Measurements from ENCODE around the gene RECQL.

RECQL gene

GRCh38 chr12:21501258-21502163 lies at the start of gene RECQL, which contains the start of gene GOLT1B:
RECQL (minus strand) TSS chr12:21501635; CDS start chr12:21499570, 2,065 bp downstream.
GOLT1B (plus strand) TSS chr12:21501789; CDS start chr12:21501924, 135 bp downstream.
- peak; percentile 97 for DNase-seq (ENCODE audit: low spot score)

GRCh38 chr12:21547437-21547836 lies 46.0 kb upstream of the RECQL start:
- DNase-seq (ENCODE audit: low spot score) = no peak

GRCh38 chr12:21546716-21547115 lies 45.3 kb upstream of the RECQL start:
- no peak for DNase-seq (ENCODE audit: low spot score)

- no peak for DNase-seq (ENCODE audit: low spot score)
These were observed 44.1 kb upstream of the RECQL start for GRCh38 chr12:21545557-21545956.

- no peak for DNase-seq (ENCODE audit: low spot score)
These were observed 41.7 kb upstream of the RECQL start for GRCh38 chr12:21543151-21543550.

- no peak for DNase-seq (ENCODE audit: low spot score)
These were observed 41.0 kb upstream of the RECQL start for GRCh38 chr12:21542403-21542802.

- DNase-seq (ENCODE audit: low spot score) = no peak
These were observed 40.3 kb upstream of the RECQL start for GRCh38 chr12:21541773-21542172.

- no peak for DNase-seq (ENCODE audit: low spot score)
These were observed 38.4 kb upstream of the RECQL start for GRCh38 chr12:21539797-21540196.

- no peak for DNase-seq (ENCODE audit: low spot score)
These were observed 36.7 kb upstream of the RECQL start for GRCh38 chr12:21538061-21538653.

GRCh38 chr12:21529456-21529855 lies 28.0 kb upstream of the RECQL start:
- no peak for DNase-seq (ENCODE audit: low spot score)

GRCh38 chr12:21528953-21529352 lies 27.5 kb upstream of the RECQL start:
- no peak for DNase-seq (ENCODE audit: low spot score)

- no peak for DNase-seq (ENCODE audit: low spot score)
These were observed 26.2 kb upstream of the RECQL start for GRCh38 chr12:21527451-21528180.

- DNase-seq (ENCODE audit: low spot score) = no peak
These were observed 25.4 kb upstream of the RECQL start for GRCh38 chr12:21526721-21527345.

GRCh38 chr12:21526053-21526452 lies 24.6 kb upstream of the RECQL start, which contains the start of gene SPX:
SPX (plus strand) TSS chr12:21526296; CDS start chr12:21526473, 177 bp downstream.
- no peak for DNase-seq (ENCODE audit: low spot score)

- DNase-seq (ENCODE audit: low spot score) = no peak
These were observed 21.7 kb upstream of the RECQL start for GRCh38 chr12:21523148-21523547.

GRCh38 chr12:21521541-21521940 lies 20.1 kb upstream of the RECQL start:
- DNase-seq (ENCODE audit: low spot score) = no peak

- no peak for DNase-seq (ENCODE audit: low spot score)
These were observed 17.0 kb upstream of the RECQL start for GRCh38 chr12:21518451-21518850.

GRCh38 chr12:21516281-21516680 lies 14.8 kb upstream of the RECQL start:
- no peak for DNase-seq (ENCODE audit: low spot score)

- DNase-seq (ENCODE audit: low spot score) = no peak
These were observed 8.3 kb upstream of the RECQL start for GRCh38 chr12:21509768-21510167.

- no peak for DNase-seq (ENCODE audit: low spot score)
These were observed 6.4 kb upstream of the RECQL start for GRCh38 chr12:21507849-21508248.

- DNase-seq (ENCODE audit: low spot score) = no peak
These were observed 4.5 kb upstream of the RECQL start for GRCh38 chr12:21505888-21506287.

GRCh38 chr12:21502872-21503271 lies 1.4 kb upstream of the RECQL start:
- no peak for DNase-seq (ENCODE audit: low spot score)

All from hematopoietic multipotent progenitor cell treated with erythropoietin and hydrocortisone succinate and interleukin-3 and kit ligand, for 17 days (in vitro differentiated cells).